Measurements from ENCODE around the gene FCAMR. TPM values are rescaled to one million over a fixed set of nuclear protein-coding genes. Genes with fewer than 3 reads are reported as not detected.

The FCAMR gene
- total and polyA plus RNA-seq, 2 donors (not counting 1 experiment from before 2014, with no cell fraction given), result not detected

DNA sequence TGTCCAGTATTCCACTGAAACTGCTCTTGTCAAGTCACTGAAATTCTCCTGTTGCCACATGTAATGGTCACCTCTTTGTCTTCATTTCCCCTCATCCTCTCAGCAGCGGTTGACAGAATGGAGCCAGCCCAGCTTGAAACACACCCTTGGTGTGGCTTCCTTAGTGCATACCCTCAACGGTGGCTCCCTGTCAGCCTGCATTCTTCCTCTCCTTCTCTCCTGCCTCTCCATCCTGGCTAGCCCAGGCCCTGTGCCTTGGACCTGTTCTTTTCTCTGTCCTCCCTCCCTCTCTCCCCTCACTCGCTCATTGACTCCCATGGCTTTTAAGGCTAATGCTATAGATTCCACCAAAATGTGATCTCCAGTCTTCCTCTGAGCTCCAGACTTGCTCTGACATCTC lies 52.2 kb downstream of the FCAMR start:
- no peak overlapping the region for H3K9ac ChIP-seq (ENCODE audit: insufficient read depth, low read length)

GRCh38 chr1:206916000-206916709 lies 54.1 kb downstream of the FCAMR start:
- no peaks in the 10 kb centered on the region for H4K20me1 ChIP-seq (ENCODE audit: control insufficient read depth, extremely low read depth, insufficient read depth, low read length)
- no peak overlapping the region for H3K4me2 ChIP-seq (ENCODE audit: extremely low read depth, insufficient read depth, low read length)
- no peaks in the 10 kb centered on the region for H3K79me2 ChIP-seq (ENCODE audit: control insufficient read depth, insufficient read depth, low read length)

More for the DNA sequence above, 52.2 kb downstream of the FCAMR start:
- Histone ChIP-seq H3K27ac (ENCODE audit: insufficient read depth, low read length) (no peak overlapping the region), H3K27me3 (ENCODE audit: control insufficient read depth, insufficient read depth, low read length) (peaks cover 11% of the 10 kb centered on the region), H3K36me3 (ENCODE audit: control insufficient read depth, insufficient read depth, low read length) (no peaks in the 10 kb centered on the region), H3K4me3 (replicated peaks in 1 of 4; ENCODE audit: control extremely low read depth in 1 of 4, insufficient read depth in 1 of 4, low read depth in 3 of 4, low read length in 4 of 4) (no peak overlapping the region), H3K9me3 (ENCODE audit: control insufficient read depth, insufficient read depth, low read depth, low read length) (no peaks in the 10 kb centered on the region), H3K4me1 (ENCODE audit: control insufficient read depth, extremely low read depth, insufficient read depth, low read length) (no peaks in the 10 kb centered on the region), H4K20me1 (ENCODE audit: control insufficient read depth, extremely low read depth, insufficient read depth, low read length) (no peaks in the 10 kb centered on the region), H2AFZ (ENCODE audit: low read length) (no peak overlapping the region), H3K4me2 (ENCODE audit: extremely low read depth, insufficient read depth, low read length) (no peak overlapping the region), H3K79me2 (ENCODE audit: control insufficient read depth, insufficient read depth, low read length) (no peaks in the 10 kb centered on the region)
- TF ChIP-seq CTCF (conservative IDR thresholded peaks at IDR 0.05 in 1 of 2, IDR thresholded peaks at IDR 0.05 in 1 of 2; ENCODE audit: low read depth in 1 of 2, low read length in 2 of 2), result no peak
- no peak for TF ChIP-seq EZH2 (IDR thresholded peaks at IDR 0.05; ENCODE audit: low read length, missing control alignments)
- no peak for DNase-seq (ENCODE audit: low read depth in 2 of 2)

More at GRCh38 chr1:206916000-206916709, 54.1 kb downstream of the FCAMR start:
- TF ChIP-seq EZH2 (IDR thresholded peaks at IDR 0.05; ENCODE audit: low read length, missing control alignments) (no peak), CTCF (conservative IDR thresholded peaks at IDR 0.05 in 1 of 2, IDR thresholded peaks at IDR 0.05 in 1 of 2; ENCODE audit: low read depth in 1 of 2, low read length in 2 of 2) (no peak)
- Histone ChIP-seq H3K9me3 (ENCODE audit: control insufficient read depth, insufficient read depth, low read depth, low read length) (no peaks in the 10 kb centered on the region), H3K9ac (ENCODE audit: insufficient read depth, low read length) (no peak overlapping the region), H3K4me1 (ENCODE audit: control insufficient read depth, extremely low read depth, insufficient read depth, low read length) (no peaks in the 10 kb centered on the region), H3K36me3 (ENCODE audit: control insufficient read depth, insufficient read depth, low read length) (no peaks in the 10 kb centered on the region), H3K4me3 (replicated peaks in 1 of 4; ENCODE audit: control extremely low read depth in 1 of 4, insufficient read depth in 1 of 4, low read depth in 3 of 4, low read length in 4 of 4) (no peak overlapping the region), H3K27me3 (ENCODE audit: control insufficient read depth, insufficient read depth, low read length) (peaks cover 11% of the 10 kb centered on the region), H2AFZ (ENCODE audit: low read length) (no peak overlapping the region), H3K27ac (ENCODE audit: insufficient read depth, low read length) (no peak overlapping the region)
- DNase-seq (ENCODE audit: low read depth in 2 of 2), result no peak
